HepG2 (cell line): ENCODE results near the gene NOS1AP. TPM values are rescaled to one million over a fixed set of nuclear protein-coding genes. Genes with fewer than 3 reads are reported as not detected.

Experiments
- ADNP ChIP-seq: sonication (generic); formaldehyde crosslinking; IDR thresholded peaks from 2 replicates; pipeline ENCODE4 v1.4.0; 2020; ENCODE audit warnings: missing genetic modification reagents
- CBX5 ChIP-seq: sonication (generic); formaldehyde crosslinking; IDR thresholded peaks from 2 replicates; pipeline ENCODE4 v1.4.0; 2020; ENCODE audit warnings: missing genetic modification reagents, borderline replicate concordance
- HMG20B ChIP-seq: conservative IDR thresholded peaks from 2 replicates; pipeline ENCODE4 v1.6.1; 2016; ENCODE audit warnings: missing genetic modification reagents, missing compliant biosample characterization
- IKZF5 ChIP-seq: IDR thresholded peaks from 2 replicates; pipeline ENCODE4 v1.6.1; 2018; ENCODE audit warnings: missing genetic modification reagents, mild to moderate bottlenecking, missing compliant biosample characterization
- KIAA2018 ChIP-seq: sonication (generic); formaldehyde crosslinking; IDR thresholded peaks from 2 replicates; pipeline ENCODE4 v1.5.0; 2020; ENCODE audit warnings: mild to moderate bottlenecking, missing genetic modification reagents, borderline replicate concordance
- NRL ChIP-seq: sonication (generic); formaldehyde crosslinking; IDR thresholded peaks from 2 replicates; pipeline ENCODE4 v1.5.0; 2020; ENCODE audit warnings: missing genetic modification reagents, mild to moderate bottlenecking, moderate library complexity, borderline replicate concordance
- PREB ChIP-seq: sonication (generic); formaldehyde crosslinking; IDR thresholded peaks from 2 replicates; pipeline ENCODE4 v1.4.0; 2020; ENCODE audit warnings: missing genetic modification reagents
- RARG ChIP-seq: sonication (generic); formaldehyde crosslinking; IDR thresholded peaks from 2 replicates; pipeline ENCODE4 v1.4.0; 2020; ENCODE audit warnings: low read depth, mild to moderate bottlenecking, missing genetic modification reagents
- RFXAP ChIP-seq: sonication (generic); formaldehyde crosslinking; IDR thresholded peaks from 2 replicates; pipeline ENCODE4 v1.4.0; 2020; ENCODE audit warnings: missing genetic modification reagents, borderline replicate concordance
- TMF1 ChIP-seq: sonication (generic); formaldehyde crosslinking; IDR thresholded peaks from 2 replicates; pipeline ENCODE4 v1.8.1; 2022; ENCODE audit warnings: low read depth, missing genetic modification reagents
- ZFP41 ChIP-seq: sonication (generic); formaldehyde crosslinking; IDR thresholded peaks from 2 replicates; pipeline ENCODE4 v1.4.0; 2020; ENCODE audit warnings: mild to moderate bottlenecking, missing genetic modification reagents, borderline replicate concordance
- ZNF101 ChIP-seq: sonication (generic); formaldehyde crosslinking; IDR thresholded peaks from 2 replicates; pipeline ENCODE4 v1.4.0; 2020; ENCODE audit warnings: mild to moderate bottlenecking, low read depth, missing genetic modification reagents, borderline replicate concordance
- ZNF350 ChIP-seq: sonication (generic); formaldehyde crosslinking; IDR thresholded peaks from 2 replicates; pipeline ENCODE4 v1.4.0; 2020; ENCODE audit warnings: mild to moderate bottlenecking, low read depth, missing genetic modification reagents, borderline replicate concordance
- ZNF644 ChIP-seq: IDR thresholded peaks from 2 replicates; pipeline ENCODE4 v1.6.1; 2016; ENCODE audit warnings: low read depth
- ZNF775 ChIP-seq: sonication (generic); formaldehyde crosslinking; IDR thresholded peaks from 2 replicates; pipeline ENCODE4 v1.4.0; 2020; ENCODE audit warnings: missing genetic modification reagents, mild to moderate bottlenecking, moderate library complexity, borderline replicate concordance
- ZSCAN31 ChIP-seq: sonication (generic); formaldehyde crosslinking; IDR thresholded peaks from 2 replicates; pipeline ENCODE4 v1.5.0; 2020; ENCODE audit warnings: low read depth, mild to moderate bottlenecking, missing genetic modification reagents
- polyA plus RNA-seq, 8 experiments: library from polyadenylated mRNA; depleted of rRNA in 3 of 8; stranded (reverse) in 7 of 8; unstranded in 1 of 8; fragments of >200 nt; fragmentation: Illumina TruSeq in 4 of 8; extraction: Trizol in 4 of 8; gene quantifications; 2 replicates each; pipeline versions ENCODE4 v1.2.1 to v1.2.3, GENCODE V29; 2011 to 2016; ENCODE audit warnings: low read depth in 4 of 8, missing spikeins in 1 of 8, mixed read lengths in 1 of 8; ENCODE audit not compliant: insufficient read depth in 1 of 8
- total RNA-seq, 5 experiments: library from RNA; depleted of rRNA; stranded (reverse); fragments of >200 nt; fragmentation: Illumina TruSeq; extraction: Trizol; gene quantifications; 2 replicates each; pipeline ENCODE4 v1.2.3, GENCODE V29; 2016; ENCODE audit warnings: low read depth in 1 of 5
- TF ChIP-seq, protein P1 (sequence below): sonication (generic); formaldehyde crosslinking; IDR thresholded peaks from 2 replicates; pipeline ENCODE4 v1.4.0; 2020; ENCODE audit warnings: mild to moderate bottlenecking, missing genetic modification reagents

The NOS1AP gene
- total and polyA plus RNA-seq, 2 of the 13 experiments (the other 11 are each of a cell fraction or from before 2014, with no cell fraction given) = 2.0 to 3.3 TPM

GRCh38 chr1:162235241-162235800 lies 165.8 kb downstream of the NOS1AP start (continued):
- TF ChIP-seq KIAA2018 (no peak), ZNF350 (CRISPR knock-in tag) (peak; percentile 41; the same call in 1 of the 2 replicates), PREB (CRISPR knock-in tag) (no peak), TMF1 (no peak), RARG (CRISPR knock-in tag) (no peak), IKZF5 (CRISPR knock-in tag) (peak; percentile 64; the same call in 1 of the 2 replicates), ADNP (CRISPR knock-in tag) (no peak), CBX5 (CRISPR knock-in tag) (peak; percentile 83; the same call in 1 of the 2 replicates), ZNF101 (no peak), ZNF644 (CRISPR knock-in tag) (peak; percentile 99), ZSCAN31 (CRISPR knock-in tag) (no peak), ZNF775 (no peak), HMG20B (CRISPR knock-in tag) (no peak), NRL (no peak), RFXAP (CRISPR knock-in tag) (peak; percentile 41; the same call in 1 of the 2 replicates), ZFP41 (CRISPR knock-in tag) (no peak)
- TF ChIP-seq, protein P1, sequence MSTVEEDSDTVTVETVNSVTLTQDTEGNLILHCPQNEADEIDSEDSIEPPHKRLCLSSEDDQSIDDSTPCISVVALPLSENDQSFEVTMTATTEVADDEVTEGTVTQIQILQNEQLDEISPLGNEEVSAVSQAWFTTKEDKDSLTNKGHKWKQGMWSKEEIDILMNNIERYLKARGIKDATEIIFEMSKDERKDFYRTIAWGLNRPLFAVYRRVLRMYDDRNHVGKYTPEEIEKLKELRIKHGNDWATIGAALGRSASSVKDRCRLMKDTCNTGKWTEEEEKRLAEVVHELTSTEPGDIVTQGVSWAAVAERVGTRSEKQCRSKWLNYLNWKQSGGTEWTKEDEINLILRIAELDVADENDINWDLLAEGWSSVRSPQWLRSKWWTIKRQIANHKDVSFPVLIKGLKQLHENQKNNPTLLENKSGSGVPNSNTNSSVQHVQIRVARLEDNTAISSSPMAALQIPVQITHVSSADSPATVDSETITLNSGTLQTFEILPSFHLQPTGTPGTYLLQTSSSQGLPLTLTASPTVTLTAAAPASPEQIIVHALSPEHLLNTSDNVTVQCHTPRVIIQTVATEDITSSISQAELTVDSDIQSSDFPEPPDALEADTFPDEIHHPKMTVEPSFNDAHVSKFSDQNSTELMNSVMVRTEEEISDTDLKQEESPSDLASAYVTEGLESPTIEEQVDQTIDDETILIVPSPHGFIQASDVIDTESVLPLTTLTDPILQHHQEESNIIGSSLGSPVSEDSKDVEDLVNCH = no peak
